Spinal cord (tissue), 10 donors: ENCODE data around the gene KCNN4. TPM values are rescaled to one million over a fixed set of nuclear protein-coding genes. Genes with fewer than 3 reads are reported as not detected.
"Not testable (repeated sequence)": the region's sequence is repeated elsewhere in the genome, so short reads cannot be mapped to it uniquely, and the experiment has no call there.

Experiments
- DNase-seq, 6 donors: peaks; one replicate each; pipeline versions ENCODE4 v3.0.0 to v3.0.0-alpha.2; 2013 to 2015; ENCODE audit warnings: low spot score in 6 of 6, low read depth in 4 of 6
- H3K27ac ChIP-seq: one replicate; pipeline ENCODE4 v1.5.1; 2013; ENCODE audit warnings: low read depth, low read length, control low read depth
- H3K27me3 ChIP-seq: one replicate; pipeline ENCODE4 v1.6.1; 2013; ENCODE audit warnings: low read length; ENCODE audit not compliant: control insufficient read depth, insufficient read depth
- H3K36me3 ChIP-seq: one replicate; pipeline ENCODE4 v1.6.1; 2013; ENCODE audit warnings: low read length; ENCODE audit not compliant: control insufficient read depth, insufficient read depth
- H3K4me1 ChIP-seq: one replicate; pipeline ENCODE4 v1.6.1; 2013; ENCODE audit warnings: low read length; ENCODE audit not compliant: control insufficient read depth, insufficient read depth
- H3K4me3 ChIP-seq: one replicate; pipeline ENCODE4 v1.5.1; 2013; ENCODE audit warnings: low read depth, low read length, control low read depth
- H3K9me3 ChIP-seq: one replicate; pipeline ENCODE4 v1.6.1; 2013; ENCODE audit warnings: low read length; ENCODE audit not compliant: control insufficient read depth, insufficient read depth
- WGBS: methylation state at CpG from one replicate; pipeline ENCODE4 v1.1.5; 2013; ENCODE audit warnings: missing lambda C conversion rate; ENCODE audit not compliant: insufficient coverage; 5-methylcytosine and 5-hydroxymethylcytosine counted together
- long read RNA-seq, 4 donors: transcript quantifications; one replicate each; lab custom pipeline, GENCODE V29; 2026
- polyA plus RNA-seq, 2 donors: library from polyadenylated mRNA; unstranded; fragments of 120-200 nt; gene quantifications; one replicate each; pipeline ENCODE4 v1.2.1, GENCODE V29; 2013; ENCODE audit not compliant: insufficient read length in 2 of 2
- total RNA-seq, 2 donors: library from RNA; depleted of rRNA in 1 of 2; stranded (reverse); fragments of 120-200 nt in 1 of 2; fragments of >200 nt in 1 of 2; gene quantifications; one replicate each; pipeline versions ENCODE4 v1.2.3 to v1.2.4, GENCODE V29; 2013 to 2014
- donor health status: healthy.

Gene KCNN4
- 1 to 10 TPM in 1 of 2 donors, under 1 TPM in 1; 0.83 to 1.1 TPM for total RNA-seq
- under 1 TPM; 0.62 to 0.79 TPM for polyA plus RNA-seq
- long read RNA-seq, donor 1, result 0 reads
- long read RNA-seq, donor 2, result 0 reads
- long read RNA-seq, donor 3, result 0 reads
- long read RNA-seq, donor 4, result 0 reads

- H3K4me1 ChIP-seq, result peaks cover 23% of the 10 kb centered on the region
- H3K27ac ChIP-seq, result no peak within 1 kb of the TSS
- 41% methylated on average over 15 of the region's 19 CpGs for WGBS
Observed at GRCh38 chr19:43780706-43781525, at the start of gene KCNN4. Gene KCNN4 (minus strand): TSS chr19:43780973. CDS start chr19:43780861, 112 bp downstream.

GRCh38 chr19:43826787-43827754 is 46.3 kb upstream of the KCNN4 start, which contains the start of gene ZNF283:
Gene ZNF283 (plus strand): TSS chr19:43827321. CDS start chr19:43833505, 6,184 bp downstream.
- Histone ChIP-seq H3K4me1 (peaks cover 5% of the 10 kb centered on the region), H3K27ac (peak within 1 kb of the TSS; percentile 21), H3K36me3 (peaks cover 18% of the 10 kb centered on the region), H3K9me3 (no peaks in the 10 kb centered on the region), H3K4me3 (peak within 1 kb of the TSS; percentile 59), H3K27me3 (peaks cover under 1% of the 10 kb centered on the region)
- peak; percentile 81 to 99 (median 88) for DNase-seq
- WGBS, result 8% methylated on average over 46 of the region's 46 CpGs

More at GRCh38 chr19:43780706-43781525, at the start of gene KCNN4:
- Histone ChIP-seq H3K36me3 (no peaks in the 10 kb centered on the region), H3K27me3 (no peaks in the 10 kb centered on the region), H3K4me3 (no peak within 1 kb of the TSS), H3K9me3 (no peaks in the 10 kb centered on the region)
- no peak for DNase-seq

- H3K27ac ChIP-seq, H3K36me3 ChIP-seq, H3K4me3 ChIP-seq, H3K9me3 ChIP-seq, DNase-seq: not testable (repeated sequence)
- Histone ChIP-seq H3K4me1 (peaks cover 13% of the 10 kb centered on the region), H3K27me3 (peaks cover 14% of the 10 kb centered on the region)
- 50% methylated on average over 2 of the region's 4 CpGs for WGBS
Observed at GRCh38 chr19:43824572-43824971, 43.8 kb upstream of the KCNN4 start.

GRCh38 chr19:43823856-43824255 is 43.1 kb upstream of the KCNN4 start:
- Histone ChIP-seq H3K27me3 (peaks cover 14% of the 10 kb centered on the region), H3K4me1 (peaks cover 13% of the 10 kb centered on the region)
- not testable (repeated sequence) for H3K9me3 ChIP-seq, H3K27ac ChIP-seq, DNase-seq, H3K4me3 ChIP-seq, H3K36me3 ChIP-seq
- no CpG with 5 or more reads among the region's 3 CpGs for WGBS

- Histone ChIP-seq H3K27ac (no peak overlapping the region), H3K27me3 (peaks cover 14% of the 10 kb centered on the region), H3K4me3 (peak overlapping the region; percentile 40), H3K4me1 (peaks cover 7% of the 10 kb centered on the region), H3K36me3 (no peaks in the 10 kb centered on the region), H3K9me3 (no peaks in the 10 kb centered on the region)
- WGBS, result no CpG with 5 or more reads among the region's 5 CpGs
- DNase-seq, result no peak
Observed at GRCh38 chr19:43820884-43821215, 40.1 kb upstream of the KCNN4 start.

- peak in 3 of 6 donors; percentile 18 to 74 (median 64) for DNase-seq
- Histone ChIP-seq H3K4me1 (peaks cover 7% of the 10 kb centered on the region), H3K4me3 (peak overlapping the region; percentile 40), H3K27me3 (peaks cover 14% of the 10 kb centered on the region), H3K27ac (no peak overlapping the region), H3K36me3 (no peaks in the 10 kb centered on the region), H3K9me3 (no peaks in the 10 kb centered on the region)
- WGBS, result 9% methylated on average over 44 of the region's 48 CpGs
Observed at GRCh38 chr19:43820098-43820883, 39.5 kb upstream of the KCNN4 start.

- DNase-seq, result no peak
- no peak overlapping the region for H3K4me3 ChIP-seq
- H3K27ac ChIP-seq, result no peak overlapping the region
- WGBS, result 81% methylated on average over 5 of the region's 5 CpGs
- peaks cover 14% of the 10 kb centered on the region for H3K27me3 ChIP-seq
- H3K36me3 ChIP-seq, result no peaks in the 10 kb centered on the region
- H3K4me1 ChIP-seq, result peaks cover 7% of the 10 kb centered on the region
- no peaks in the 10 kb centered on the region for H3K9me3 ChIP-seq
Observed at GRCh38 chr19:43818500-43818899, 37.7 kb upstream of the KCNN4 start.

GRCh38 chr19:43817454-43817853 is 36.7 kb upstream of the KCNN4 start:
- H3K4me1 ChIP-seq, H3K36me3 ChIP-seq, H3K9me3 ChIP-seq, H3K27ac ChIP-seq, H3K4me3 ChIP-seq, DNase-seq: not testable (repeated sequence)
- H3K27me3 ChIP-seq, result peaks cover 14% of the 10 kb centered on the region
- no CpG with 5 or more reads among the region's 1 CpG for WGBS
